Activated CD4-positive, CD25-positive, alpha-beta regulatory T cell treated with anti-CD3 and anti-CD28 coated beads, Interleukin-2, amount 50 U/mL, for 24 hours (primary cell): Measurements from ENCODE around the gene PFKFB2.
"Not testable (repeated sequence)": the region's sequence is repeated elsewhere in the genome, so short reads cannot be mapped to it uniquely, and the experiment has no call there.

ENCODE experiments used
- ATAC-seq, 2 donors: fragments of 150-1000 bp; cut with Tn5 transposase; one replicate each; pipeline ENCODE4 v1.10.0; 2021; ENCODE audit warnings: mild to moderate bottlenecking in 1 of 2, moderate library complexity in 1 of 2

PFKFB2 gene

GRCh38 chr1:207039380-207040180 is 13.5 kb upstream of the PFKFB2 start:
- ATAC-seq, result no peak

GRCh38 chr1:207040181-207040533 is 12.9 kb upstream of the PFKFB2 start:
- no peak for ATAC-seq

DNA sequence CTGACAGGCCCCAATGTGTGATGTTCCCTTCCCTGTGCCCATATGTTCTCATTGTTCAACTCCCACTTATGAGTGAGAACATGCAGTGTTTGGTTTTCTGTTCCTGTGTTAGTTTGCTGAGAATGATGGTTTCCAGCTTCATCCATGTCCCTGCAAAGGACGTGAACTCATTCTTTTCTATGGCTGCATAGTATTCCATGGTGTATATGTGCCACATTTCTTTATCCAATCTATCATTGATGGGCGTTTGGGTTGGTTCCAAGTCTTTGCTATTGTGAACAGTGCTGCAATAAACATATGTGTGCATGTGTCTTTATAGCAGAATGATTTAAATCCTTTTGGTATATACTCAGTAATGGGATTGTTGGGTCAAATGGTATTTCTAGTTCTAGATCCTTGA is 11.7 kb upstream of the PFKFB2 start:
- not testable (repeated sequence) for ATAC-seq

DNA sequence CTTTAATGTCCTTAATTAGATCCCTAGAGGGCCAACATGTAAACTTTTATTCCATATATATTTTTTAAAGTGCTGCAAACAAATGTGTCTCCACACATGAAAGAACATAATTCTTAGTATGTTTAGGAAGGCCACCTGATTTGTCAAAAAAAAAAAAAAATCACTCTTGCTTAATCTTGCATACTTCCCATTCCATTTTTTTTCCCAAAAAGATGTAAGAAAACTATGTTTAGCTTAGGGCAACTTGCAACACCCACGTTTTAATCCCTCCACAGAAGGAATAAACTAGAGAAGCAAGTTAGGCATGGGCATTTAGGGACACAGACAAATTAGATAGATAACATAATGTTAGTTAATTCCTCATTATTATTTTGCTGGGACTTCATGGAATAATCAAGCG is 7.6 kb upstream of the PFKFB2 start:
- no peak for ATAC-seq

DNA sequence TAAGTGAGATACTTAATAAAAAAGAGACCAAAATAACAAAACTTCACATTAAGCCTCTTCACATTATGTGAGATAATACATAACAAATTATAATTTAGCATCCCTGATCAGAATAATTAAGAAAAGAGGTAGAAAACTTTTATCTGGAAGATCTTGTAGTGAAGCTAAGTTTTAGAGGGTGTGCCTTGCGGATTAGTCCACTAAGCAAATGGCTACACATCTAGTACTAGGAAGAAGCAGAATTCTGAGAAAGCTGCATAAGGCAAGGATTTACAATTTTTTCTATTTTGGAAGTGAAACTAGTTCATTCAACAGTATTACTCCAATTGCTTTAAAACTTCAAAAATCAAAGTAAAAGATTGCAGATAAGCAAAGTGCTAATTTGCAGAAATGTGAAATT is 5.6 kb upstream of the PFKFB2 start:
- ATAC-seq, result no peak

- ATAC-seq, result no peak
Measured at GRCh38 chr1:207048041-207048440, 5.0 kb upstream of the PFKFB2 start.

GRCh38 chr1:207049054-207049453 is 4.0 kb upstream of the PFKFB2 start:
- ATAC-seq, result no peak

- no peak for ATAC-seq
Measured at GRCh38 chr1:207049514-207049913, 3.6 kb upstream of the PFKFB2 start.

DNA sequence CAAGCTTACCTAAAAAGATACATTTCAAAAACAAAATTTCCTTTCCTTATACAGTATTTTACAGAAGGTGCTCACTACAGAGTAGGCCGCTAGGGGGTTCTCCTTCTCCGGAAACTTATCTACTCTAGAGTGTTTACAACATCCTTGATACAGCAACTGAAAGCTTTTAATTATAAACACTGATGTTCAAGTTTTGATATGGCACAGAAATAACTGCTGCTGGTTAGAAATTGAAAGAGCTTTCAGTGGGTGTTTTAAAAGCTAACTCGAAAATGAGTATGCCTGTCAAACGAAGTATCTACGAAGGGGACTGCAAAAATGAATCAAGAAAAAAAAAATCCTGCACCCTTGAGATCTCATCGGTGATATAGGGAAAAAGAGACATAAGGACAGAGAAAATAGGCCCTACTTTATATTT is 3.1 kb upstream of the PFKFB2 start:
- ATAC-seq, result peak; percentile 40 to 42

DNA sequence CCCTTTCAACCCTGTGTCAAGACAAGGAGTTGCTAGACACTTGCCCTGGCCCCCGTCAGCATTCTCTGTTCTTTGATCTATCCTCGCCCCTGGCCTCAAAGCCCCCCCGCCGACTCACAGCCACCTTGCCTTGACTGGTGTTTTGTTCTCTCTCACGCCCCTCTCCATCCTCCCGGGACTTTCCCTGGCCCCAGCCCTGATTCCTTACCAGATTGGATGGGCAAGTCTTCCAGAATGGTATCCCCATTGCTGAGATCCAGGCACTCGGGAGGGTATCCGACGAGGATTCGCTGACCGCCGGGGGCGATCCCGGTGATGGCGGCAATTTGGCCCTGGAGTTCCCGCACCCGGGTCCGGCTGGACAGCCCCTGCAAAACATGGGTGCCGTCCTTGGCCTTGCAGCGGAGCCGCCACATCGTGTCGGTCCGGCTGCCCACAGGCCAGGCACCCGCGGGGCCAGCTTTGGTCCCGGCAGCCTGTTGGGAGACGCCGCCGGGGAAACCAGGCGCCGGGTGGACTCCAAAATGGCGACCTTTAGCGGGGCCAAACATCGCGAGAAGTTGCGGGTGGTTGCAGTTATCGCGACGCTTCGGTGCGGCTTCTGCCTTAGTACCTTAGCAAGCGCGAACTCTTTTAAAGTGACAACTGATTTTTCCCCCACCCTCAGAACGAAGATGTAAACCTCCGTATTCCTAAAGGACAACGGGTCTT is 2.4 kb upstream of the PFKFB2 start:
- peak; percentile 56 to 59 for ATAC-seq

DNA sequence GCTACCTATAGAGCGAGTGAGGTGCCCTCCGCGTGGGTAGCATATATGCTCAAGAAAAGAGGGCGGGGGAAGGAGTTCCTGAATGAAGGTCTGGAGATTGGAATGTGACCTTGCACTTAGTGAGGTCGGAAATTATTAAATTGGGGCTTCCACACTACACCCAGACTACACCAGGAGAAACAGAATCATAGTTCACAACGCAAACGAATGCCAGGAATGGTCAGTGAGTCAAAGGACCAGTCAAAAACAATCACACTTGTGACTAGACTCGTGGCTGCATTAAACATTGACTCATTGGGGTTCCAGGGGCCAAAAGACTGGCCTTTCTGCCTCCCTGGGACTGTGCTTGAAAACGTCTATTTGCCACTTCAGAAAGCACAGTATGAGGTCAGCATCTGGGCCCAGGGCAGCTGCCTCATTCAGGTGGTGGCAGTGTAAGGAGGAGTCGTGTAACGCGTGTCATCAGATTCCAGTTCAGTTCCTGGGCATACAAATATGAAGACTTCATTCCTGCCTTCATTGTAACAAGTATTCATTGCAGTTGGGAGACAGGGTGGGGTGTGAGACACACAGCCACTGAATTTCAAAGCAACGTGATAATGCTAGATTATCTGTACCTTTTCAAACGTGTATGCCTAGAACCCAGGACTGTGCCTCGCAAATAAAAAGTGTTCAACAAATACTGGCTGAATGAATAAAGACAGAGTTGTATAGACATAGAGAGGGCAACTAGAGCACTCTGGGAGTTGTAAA is 1.7 kb upstream of the PFKFB2 start, which contains the start of gene YOD1:
Gene YOD1 (minus strand): TSS at position 18 of the 753 bp plus-strand sequence. CDS start 178 bp downstream, outside the sequence.
- ATAC-seq, result no peak

DNA sequence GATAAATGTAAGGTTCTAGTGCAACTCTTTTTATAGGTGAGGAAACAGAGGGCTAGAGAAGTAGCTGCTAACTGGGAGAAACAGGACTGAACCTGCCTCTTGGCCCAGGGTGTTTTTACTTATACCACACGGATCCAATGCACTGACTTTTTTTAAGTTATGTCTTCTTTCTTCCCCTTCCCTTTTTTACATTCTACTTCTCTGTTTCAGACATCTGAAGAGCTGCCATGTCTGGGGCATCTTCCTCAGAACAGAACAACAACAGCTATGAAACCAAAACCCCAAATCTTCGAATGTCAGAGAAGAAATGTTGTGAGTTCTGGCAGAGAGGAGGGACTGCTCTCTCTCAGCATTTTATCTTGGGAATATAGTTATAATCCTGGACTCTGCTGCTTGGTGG is 1.4 kb downstream of the PFKFB2 start:
- no peak for ATAC-seq

DNA sequence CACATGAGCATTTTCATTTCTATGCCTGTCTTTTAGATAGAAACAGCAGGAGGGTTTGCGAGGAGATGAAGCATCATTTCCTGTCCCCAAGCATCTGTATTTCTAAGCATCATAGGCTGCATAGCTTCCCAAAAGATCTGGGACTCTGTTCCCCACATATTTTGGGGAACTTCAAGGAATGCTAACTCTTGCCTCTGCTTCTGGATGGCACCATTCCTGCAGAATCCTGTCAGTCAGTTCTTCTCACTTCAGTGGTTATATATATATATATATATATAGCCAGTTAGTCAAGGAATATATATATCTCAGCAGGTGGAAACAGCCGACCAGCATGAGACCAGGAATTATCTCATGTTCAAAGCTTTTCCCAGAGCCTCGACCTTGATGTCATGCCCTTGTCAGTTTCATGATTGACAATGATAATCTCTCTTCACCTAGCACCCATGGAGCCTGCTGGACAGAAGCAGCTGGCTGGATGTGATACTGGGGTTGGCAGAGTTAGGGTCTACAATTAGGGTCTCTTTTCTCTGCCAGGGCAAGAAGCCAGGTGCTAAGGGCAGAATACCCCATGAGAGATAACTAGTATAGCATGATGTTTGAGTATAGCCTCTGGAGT is 2.4 kb downstream of the PFKFB2 start:
- ATAC-seq, result no peak

GRCh38 chr1:207056673-207057072 is 3.6 kb downstream of the PFKFB2 start:
- ATAC-seq, result no peak

DNA sequence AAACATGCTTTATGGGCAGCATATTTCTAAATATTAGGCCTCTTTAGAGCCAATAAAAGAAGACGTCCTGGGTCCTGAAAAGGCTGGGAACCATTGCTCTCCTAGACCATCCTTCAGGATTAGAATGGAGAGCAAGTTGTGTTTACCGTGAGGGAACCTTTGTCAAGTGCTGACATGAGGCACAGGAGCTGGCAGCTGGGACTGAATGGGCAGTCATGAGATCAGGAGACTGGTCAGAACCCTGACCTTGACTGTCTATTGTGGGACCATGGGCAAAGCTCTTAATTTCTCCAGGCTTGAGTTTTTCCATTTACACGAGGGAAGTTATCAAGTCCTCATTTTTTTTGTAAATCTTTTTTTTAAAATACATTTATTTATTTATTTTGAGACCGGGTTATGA is 5.2 kb downstream of the PFKFB2 start:
- ATAC-seq, result no peak

- no peak for ATAC-seq
Measured at GRCh38 chr1:207058878-207059867, 6.1 kb downstream of the PFKFB2 start.

DNA sequence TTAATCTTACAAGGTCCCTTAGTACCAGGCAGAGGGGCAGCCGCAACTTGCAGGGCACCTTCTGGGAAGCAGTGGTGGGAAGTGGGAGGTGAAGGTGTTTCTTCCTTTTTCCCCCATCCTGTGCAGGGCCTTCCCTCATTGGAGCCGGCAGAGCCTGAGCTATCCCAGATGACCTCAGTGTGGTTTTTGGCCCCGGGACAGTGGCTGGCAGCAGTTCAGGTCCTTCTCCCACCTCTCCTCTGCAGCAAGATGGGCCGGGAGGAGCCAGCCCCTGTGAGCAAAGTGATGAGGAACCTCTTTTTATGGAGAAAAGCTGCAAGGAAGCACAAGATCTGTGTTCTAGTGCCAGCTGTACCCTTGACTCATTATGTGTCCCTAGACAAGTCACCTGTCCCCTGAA is 6.8 kb downstream of the PFKFB2 start:
- no peak for ATAC-seq

DNA sequence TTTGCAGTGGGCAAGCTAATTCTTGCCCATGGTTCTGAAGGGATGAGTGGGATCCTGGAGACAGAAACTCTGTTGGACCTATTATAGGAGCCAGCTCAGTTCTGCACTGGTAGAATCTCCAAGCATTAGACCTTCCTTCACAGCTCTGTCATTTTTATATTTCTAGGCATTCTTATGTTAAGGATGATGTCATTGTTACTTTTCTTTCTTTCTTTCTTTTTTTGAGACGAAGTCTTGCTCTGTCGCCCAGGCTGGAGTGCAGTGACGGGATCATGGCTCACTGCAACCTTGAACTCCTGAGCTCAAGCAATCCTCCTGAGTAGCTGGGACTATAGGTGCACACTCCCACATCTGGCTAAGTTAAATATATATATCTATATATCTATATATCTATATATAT is 7.5 kb downstream of the PFKFB2 start:
- ATAC-seq, result no peak

GRCh38 chr1:207062058-207062457 is 9.0 kb downstream of the PFKFB2 start:
- ATAC-seq, result no peak

- no peak for ATAC-seq
Measured at GRCh38 chr1:207063014-207063413, 9.9 kb downstream of the PFKFB2 start.

DNA sequence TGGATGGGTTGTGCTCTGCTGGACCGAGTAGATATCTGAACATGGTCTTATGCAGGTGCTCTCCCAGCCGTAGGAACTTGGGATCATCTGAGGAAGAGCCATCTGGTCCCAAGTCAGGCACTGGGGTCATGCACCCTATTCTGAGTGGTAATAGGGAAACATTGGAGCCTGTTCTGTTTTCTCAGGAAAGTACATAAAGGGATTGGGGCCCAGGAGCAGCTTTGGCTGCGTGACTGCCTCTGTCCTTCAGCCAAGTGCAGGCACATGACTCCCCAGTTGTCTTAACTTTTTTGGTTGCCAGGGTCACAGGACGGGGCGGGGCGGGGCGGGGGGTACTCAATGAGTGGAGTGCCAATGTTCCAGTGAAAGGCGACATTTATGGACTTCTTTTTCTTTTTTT is 11.5 kb downstream of the PFKFB2 start:
- ATAC-seq, result no peak

DNA sequence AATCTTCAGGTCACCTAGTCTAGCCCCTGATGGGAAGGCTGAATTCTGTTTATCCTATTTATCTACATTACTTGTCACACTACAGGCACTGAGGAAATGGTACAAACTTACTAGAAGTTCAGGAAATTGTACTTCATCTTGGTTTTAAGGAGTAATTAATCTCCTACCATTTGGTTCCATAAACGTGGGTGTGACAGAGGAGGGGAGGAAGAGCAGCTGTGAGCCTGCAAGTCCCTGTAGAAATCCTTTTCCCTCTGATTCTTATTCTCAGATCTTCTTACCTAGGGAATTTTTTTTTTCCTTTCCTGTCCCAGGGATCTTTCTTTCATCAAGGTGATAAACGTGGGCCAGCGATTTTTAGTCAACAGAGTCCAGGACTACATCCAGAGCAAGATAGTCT is 14.1 kb downstream of the PFKFB2 start:
- no peak for ATAC-seq
